SK-N-SH (cell line): ENCODE data around the gene NUP107. TPM values are rescaled to one million over a fixed set of nuclear protein-coding genes. Genes with fewer than 3 reads are reported as not detected.
A peak's percentile ranks its signal among the peaks of the same experiment; 100 is the strongest.
"Not testable (repeated sequence)": the region's sequence is repeated elsewhere in the genome, so short reads cannot be mapped to it uniquely, and the experiment has no call there.

Experiments
- CTCF ChIA-PET: fragments of 300-600, 350-600 bp; formaldehyde crosslinking; extraction: SDS; loops from one replicate; lab custom pipeline; 2021; lab: Yijun Ruan, JAX
- POLR2A ChIA-PET: fragments of 350-600 bp; sonication (Branson Sonifier 250); formaldehyde crosslinking; extraction: SDS; loops from one replicate; lab custom pipeline; 2020; ENCODE audit warnings: antibody characterized with exemption, inconsistent platforms; lab: Yijun Ruan, JAX
- DNase-seq: peaks from one replicate; pipeline ENCODE4 v3.0.0; 2012
- H2AFZ ChIP-seq: fragments of 200-600 bp; sonication (generic); 2 replicates; pipeline ENCODE4 v1.8.1; 2016; ENCODE audit warnings: antibody characterized with exemption, mild to moderate bottlenecking, low read depth
- H3F3A ChIP-seq: fragments of 200-600 bp; sonication (generic); replicated peaks from 2 replicates; pipeline ENCODE3; 2016; ENCODE audit warnings: antibody characterized with exemption, mild to moderate bottlenecking; ENCODE audit not compliant: insufficient read depth
- H3K27ac ChIP-seq, 2 experiments: fragments of 200-500 bp in 1 of 2; fragments of 200-600 bp in 1 of 2; sonication (Bioruptor generic) in 1 of 2; sonication (generic), shearing (Covaris generic) in 1 of 2; 2 replicates each; pipeline versions ENCODE4 v1.5.1 to v1.6.1; 2014 to 2016; ENCODE audit warnings: low read depth in 2 of 2, inconsistent platforms in 1 of 2, low read length in 1 of 2, mild to moderate bottlenecking in 1 of 2, mixed read lengths in 1 of 2
- H3K27me3 ChIP-seq: fragments of 200-600 bp; sonication (generic), shearing (Covaris generic); 2 replicates; pipeline ENCODE4 v1.6.1; 2016; ENCODE audit warnings: mixed run types; ENCODE audit not compliant: insufficient read depth
- H3K36me3 ChIP-seq, 2 experiments: fragments of 200-500 bp in 1 of 2; fragments of 200-600 bp in 1 of 2; sonication (Bioruptor generic) in 1 of 2; sonication (generic) in 1 of 2; replicated peaks in 1 of 2; 2 replicates each; pipeline versions ENCODE3 to v1.5.1; 2014 to 2016; ENCODE audit warnings: low read length in 1 of 2, mild to moderate bottlenecking in 1 of 2; ENCODE audit not compliant: insufficient read depth in 2 of 2, control insufficient read depth in 1 of 2
- H3K4me1 ChIP-seq, 2 experiments: fragments of 200-500 bp in 1 of 2; fragments of 200-600 bp in 1 of 2; sonication (Bioruptor generic) in 1 of 2; sonication (generic), shearing (Covaris generic) in 1 of 2; 2 replicates each; pipeline versions ENCODE4 v1.5.1 to v1.6.1; 2014 to 2016; ENCODE audit warnings: low read depth in 1 of 2, low read length in 1 of 2, mixed run types in 1 of 2; ENCODE audit not compliant: insufficient read depth in 2 of 2, control insufficient read depth in 1 of 2
- H3K4me2 ChIP-seq: fragments of 200-600 bp; sonication (generic), shearing (Covaris generic); 2 replicates; pipeline ENCODE4 v1.6.1; 2017; ENCODE audit warnings: mixed run types
- H3K4me3 ChIP-seq, 2 experiments: fragments of 200-500 bp in 1 of 2; fragments of 200-600 bp in 1 of 2; sonication (Bioruptor generic) in 1 of 2; sonication (generic), shearing (Covaris generic) in 1 of 2; 2 replicates each; pipeline versions ENCODE4 v1.5.1 to v1.8.1; 2014 to 2016; ENCODE audit warnings: low read depth in 2 of 2, inconsistent platforms in 1 of 2, low read length in 1 of 2, mild to moderate bottlenecking in 1 of 2, mixed read lengths in 1 of 2, moderate library complexity in 1 of 2
- H3K79me2 ChIP-seq: fragments of 200-600 bp; sonication (generic); 2 replicates; pipeline ENCODE4 v1.8.1; 2017; ENCODE audit warnings: mild to moderate bottlenecking; ENCODE audit not compliant: insufficient read depth
- H3K9ac ChIP-seq: fragments of 200-600 bp; sonication (generic); 2 replicates; pipeline ENCODE4 v1.6.1; 2017; ENCODE audit warnings: mixed run types
- H3K9me2 ChIP-seq: fragments of 200-600 bp; sonication (generic); 2 replicates; pipeline ENCODE4 v1.6.1; 2017; ENCODE audit warnings: mixed run types
- H3K9me3 ChIP-seq: fragments of 200-600 bp; sonication (generic); 2 replicates; pipeline ENCODE4 v1.6.1; 2017; ENCODE audit warnings: mixed run types, mild to moderate bottlenecking, moderate library complexity
- H4K20me1 ChIP-seq: fragments of 200-600 bp; sonication (generic); 2 replicates; pipeline ENCODE4 v1.6.1; 2017; ENCODE audit warnings: mild to moderate bottlenecking, mixed run types; ENCODE audit not compliant: insufficient read depth
- ELF1 ChIP-seq: IDR thresholded peaks from 2 replicates; pipeline ENCODE4 v1.4.0; 2012
- FOSL2 ChIP-seq: IDR thresholded peaks from 2 replicates; pipeline ENCODE4 v1.4.0; 2012; ENCODE audit warnings: low read depth, mild to moderate bottlenecking, moderate library complexity, borderline replicate concordance
- FOXJ3 ChIP-seq: sonication (generic); formaldehyde crosslinking; IDR thresholded peaks from 2 replicates; pipeline ENCODE4 v1.5.1; 2020; ENCODE audit warnings: mild to moderate bottlenecking, missing genetic modification reagents
- GATA2 ChIP-seq: sonication (generic); formaldehyde crosslinking; IDR thresholded peaks from 2 replicates; pipeline ENCODE4 v1.5.0; 2020; ENCODE audit warnings: mild to moderate bottlenecking, missing genetic modification reagents
- MAX ChIP-seq: IDR thresholded peaks from 2 replicates; pipeline ENCODE4 v1.4.0; 2012; ENCODE audit warnings: low read depth
- MXI1 ChIP-seq: IDR thresholded peaks from 2 replicates; pipeline ENCODE4 v1.6.1; 2012; ENCODE audit warnings: mild to moderate bottlenecking, low read depth, low read length, improper control_type of control experiment
- NFIC ChIP-seq: IDR thresholded peaks from 2 replicates; pipeline ENCODE4 v1.4.0; 2012; ENCODE audit warnings: borderline replicate concordance
- REST ChIP-seq: IDR thresholded peaks from 2 replicates; pipeline ENCODE4 v1.6.1; 2012; ENCODE audit warnings: mild to moderate bottlenecking, low read depth, low read length, moderate library complexity
- RXRA ChIP-seq: IDR thresholded peaks from 2 replicates; pipeline ENCODE4 v1.4.0; 2012; ENCODE audit warnings: low read depth, mild to moderate bottlenecking, borderline replicate concordance
- SMC3 ChIP-seq: IDR thresholded peaks from 2 replicates; pipeline ENCODE4 v1.6.1; 2012; ENCODE audit warnings: low read depth, low read length, improper control_type of control experiment
- TAF1 ChIP-seq: IDR thresholded peaks from 2 replicates; pipeline ENCODE4 v1.6.1; 2012; ENCODE audit warnings: low read depth, mild to moderate bottlenecking, low read length, moderate library complexity, borderline replicate concordance
- TCF12 ChIP-seq: IDR thresholded peaks from 2 replicates; pipeline ENCODE4 v1.4.0; 2012
- WGBS: methylation state at CpG from one replicate; pipeline ENCODE4 v1.1.6; 2017; ENCODE audit warnings: low lambda C conversion rate; 5-methylcytosine and 5-hydroxymethylcytosine counted together
- polyA plus RNA-seq, 3 experiments: library from polyadenylated mRNA; depleted of rRNA; stranded (reverse); fragments of >200 nt; gene quantifications; 2 replicates each; pipeline ENCODE4 v1.2.3, GENCODE V29; 2012

Gene NUP107
- polyA plus RNA-seq, 1 of the 3 experiments (the other 2 are of a cell fraction) = 30.9 TPM

- no peak overlapping the region for H3K4me2 ChIP-seq
- TF ChIP-seq REST = no peak
- CTCF ChIA-PET = no interaction called here
Measured at GRCh38 chr12:68673788-68674187, 13.0 kb upstream of the NUP107 start.

GRCh38 chr12:68674376-68674775 is 12.4 kb upstream of the NUP107 start:
- Histone ChIP-seq H3K4me3 (no peak overlapping the region), H3K4me2 (no peak overlapping the region), H3K9me3 (no peaks in the 10 kb centered on the region), H3K9ac (no peak overlapping the region), H3K9me2 (no peaks in the 10 kb centered on the region), H4K20me1 (no peaks in the 10 kb centered on the region), H2AFZ (no peak overlapping the region), H3K27me3 (no peaks in the 10 kb centered on the region), H3F3A (peaks cover 37% of the 10 kb centered on the region), H3K4me1 (0 out of 4 replicates have a peak, but pooled peaks cover 0 to 6% of the 10 kb centered on the region in 2 experiments), H3K79me2 (no peaks in the 10 kb centered on the region), H3K27ac (0 out of 4 replicates have a peak overlapping the region, but pooled peaks of 1 of the 2 experiments have one; percentile 29), H3K36me3 (no peaks in the 10 kb centered on the region)
- DNase-seq = no peak
- ChIA-PET POLR2A (no interaction called here), CTCF (interaction anchor here (1.0 kb wide), 1 partner anchor 9 kb away, joined by 3 read pairs; no protein-coding TSS in a partner anchor)
- TF ChIP-seq NFIC (no peak), ELF1 (no peak), GATA2 (CRISPR knock-in tag) (no peak), TCF12 (no peak), FOSL2 (no peak)

More at GRCh38 chr12:68673788-68674187, 13.0 kb upstream of the NUP107 start:
- 89% methylated on average over 4 of the region's 4 CpGs for WGBS
- Histone ChIP-seq H3K4me1 (0 out of 4 replicates have a peak, but pooled peaks cover 0 to 6% of the 10 kb centered on the region in 2 experiments), H3K9me2 (no peaks in the 10 kb centered on the region), H3K9ac (no peak overlapping the region), H3K27ac (no peak overlapping the region), H3F3A (peaks cover 37% of the 10 kb centered on the region), H3K9me3 (no peaks in the 10 kb centered on the region), H3K36me3 (no peaks in the 10 kb centered on the region), H3K4me3 (no peak overlapping the region), H2AFZ (no peak overlapping the region), H3K79me2 (no peaks in the 10 kb centered on the region), H4K20me1 (no peaks in the 10 kb centered on the region), H3K27me3 (no peaks in the 10 kb centered on the region)
- no peak for DNase-seq
- POLR2A ChIA-PET = no interaction called here

GRCh38 chr12:68675101-68675842 is 11.5 kb upstream of the NUP107 start:
- Histone ChIP-seq H3K4me2 (no peak overlapping the region; the same call in 1 of the 2 replicates), H3K36me3 (no peaks in the 10 kb centered on the region), H3K27ac (peak overlapping the region; percentile 18 to 29; a peak in 2 of 4 replicates), H3K9ac (no peak overlapping the region), H3F3A (peaks cover 40% of the 10 kb centered on the region), H3K4me3 (no peak overlapping the region), H4K20me1 (no peaks in the 10 kb centered on the region), H3K79me2 (no peaks in the 10 kb centered on the region), H3K4me1 (0 out of 4 replicates have a peak, but pooled peaks cover 0 to 6% of the 10 kb centered on the region in 2 experiments), H3K27me3 (no peaks in the 10 kb centered on the region), H2AFZ (no peak overlapping the region), H3K9me2 (no peaks in the 10 kb centered on the region), H3K9me3 (no peaks in the 10 kb centered on the region)
- 79% methylated on average over 5 of the region's 5 CpGs for WGBS
- no peak for DNase-seq
- ChIA-PET POLR2A (no interaction called here), CTCF (interaction anchor here (1.0 kb wide), 1 partner anchor 8 kb away, joined by 3 read pairs; no protein-coding TSS in a partner anchor)
- no peak for TF ChIP-seq TAF1
- no peak for TF ChIP-seq MAX
- no peak for TF ChIP-seq RXRA
- TF ChIP-seq MXI1 = no peak
- no peak for TF ChIP-seq FOSL2
- TF ChIP-seq FOXJ3 (CRISPR knock-in tag) = no peak
- no peak for TF ChIP-seq SMC3
- TF ChIP-seq ELF1 = no peak
- TF ChIP-seq NFIC = no peak

GRCh38 chr12:68676854-68677253 is 9.9 kb upstream of the NUP107 start:
- POLR2A ChIA-PET, H3K9ac ChIP-seq, H3K27me3 ChIP-seq, CTCF ChIA-PET, DNase-seq, H3K36me3 ChIP-seq, H3K79me2 ChIP-seq, H3K9me2 ChIP-seq, H4K20me1 ChIP-seq, H2AFZ ChIP-seq, H3K4me1 ChIP-seq, H3K4me2 ChIP-seq, H3K4me3 ChIP-seq, H3K9me3 ChIP-seq: not testable (repeated sequence)
- Histone ChIP-seq H3K27ac (peak overlapping the region in 1 of 2 experiments; percentile 17; a peak in 1 of 4 replicates), H3F3A (peaks cover 27% of the 10 kb centered on the region)
- WGBS = 88% methylated on average over 5 of the region's 5 CpGs
